PC-9 (cell line): ENCODE results near the gene FAM83D.

Experiments used
- CTCF ChIP-seq: fragments of 200-600 bp; sonication (generic); conservative IDR thresholded peaks from 2 replicates; pipeline ENCODE4 v1.6.1; 2017; ENCODE audit warnings: mixed run types, antibody characterized with exemption, mild to moderate bottlenecking, moderate library complexity
- EZH2 ChIP-seq: fragments of 200-600 bp; sonication (generic); IDR thresholded peaks from 2 replicates; pipeline ENCODE4 v1.8.0; 2017; ENCODE audit warnings: antibody characterized with exemption, low read depth

DNA sequence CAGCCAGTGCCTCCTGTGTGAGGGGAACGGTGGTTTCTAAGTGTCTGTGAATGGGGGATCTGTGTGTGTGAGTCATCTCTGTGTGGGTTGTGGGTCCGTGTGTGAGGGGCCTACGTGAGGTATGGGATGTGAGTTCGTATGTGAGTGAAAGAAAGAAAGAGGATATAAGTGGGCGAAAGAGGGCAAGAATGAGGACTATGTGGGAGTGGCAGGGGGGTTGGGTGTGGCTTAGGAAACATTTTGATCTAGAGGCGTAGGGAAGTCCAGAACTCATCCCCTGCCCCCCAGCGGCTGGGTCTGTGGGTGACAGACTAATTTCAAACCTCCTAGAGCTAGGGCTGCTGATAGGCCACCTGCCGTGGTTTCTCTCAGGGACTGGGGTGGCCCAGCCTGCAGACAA, 71.4 kb downstream of the FAM83D start:
- TF ChIP-seq CTCF (no peak), EZH2 (no peak)
